Endothelial cell of umbilical vein (primary cell): ENCODE measurements around the gene TRMT10C. TPM values are rescaled to one million over a fixed set of nuclear protein-coding genes. Genes with fewer than 3 reads are reported as not detected.
"Not testable (repeated sequence)": the region's sequence is repeated elsewhere in the genome, so short reads cannot be mapped to it uniquely, and the experiment has no call there.

Experiments used
- BruUV-seq: library from RNA; stranded (reverse); fragments of 400-500 nt; replicated peaks from 2 replicates; lab custom pipeline; 2021; lab: Mats Ljungman, UMichigan
- CTCF ChIA-PET: fragments of 300-600, 350-600 bp; sonication (Branson Sonifier 250); formaldehyde crosslinking; loops from one replicate; lab custom pipeline; 2021; ENCODE audit warnings: antibody characterized with exemption, inconsistent platforms; lab: Charles Lee
- POLR2A ChIA-PET: fragments of 300-600, 350-600 bp; sonication (Branson Sonifier 250); formaldehyde crosslinking; loops from one replicate; lab custom pipeline; 2021; ENCODE audit warnings: antibody characterized with exemption, inconsistent platforms; lab: Charles Lee
- DNase-seq: peaks from one replicate; pipeline ENCODE4 v3.0.0-alpha.2; 2011; ENCODE audit warnings: low read depth, low spot score
- FAIRE-seq: peaks from 2 replicates; lab custom pipeline; 2011; peaks lifted over from hg19 to GRCh38; lab: Jason Lieb, UNC
- H2AFZ ChIP-seq: 2 replicates; pipeline ENCODE4 v1.6.0; 2012; ENCODE audit warnings: low read depth, low read length, control low read depth, inconsistent platforms
- H3K27ac ChIP-seq: 2 replicates; pipeline ENCODE4 v1.5.1; 2011; ENCODE audit warnings: low read depth, mild to moderate bottlenecking, control low read depth, low read length, moderate library complexity; ENCODE audit not compliant: insufficient read depth
- H3K27me3 ChIP-seq, 2 experiments: 2 replicates each; pipeline versions ENCODE4 v1.6.0 to v1.6.1; 2011; ENCODE audit warnings: low read length in 2 of 2, mixed read lengths in 1 of 2; ENCODE audit not compliant: control insufficient read depth in 2 of 2, insufficient read depth in 2 of 2
- H3K36me3 ChIP-seq, 2 experiments: 2 replicates in 1 of 2; 3 replicates in 1 of 2; pipeline ENCODE4 v1.5.1; 2011; ENCODE audit warnings: low read length in 2 of 2, mild to moderate bottlenecking in 1 of 2, moderate library complexity in 1 of 2; ENCODE audit not compliant: control insufficient read depth in 2 of 2, insufficient read depth in 2 of 2; ENCODE audit errors: extremely low read depth in 1 of 2
- H3K4me1 ChIP-seq: 3 replicates; pipeline ENCODE4 v1.5.1; 2011; ENCODE audit warnings: mild to moderate bottlenecking, low read length; ENCODE audit not compliant: control insufficient read depth, insufficient read depth; ENCODE audit errors: extremely low read depth
- H3K4me2 ChIP-seq: 2 replicates; pipeline ENCODE4 v1.6.1; 2011; ENCODE audit warnings: low read length, control low read depth, mixed read lengths; ENCODE audit not compliant: insufficient read depth
- H3K4me3 ChIP-seq, 3 experiments: fragments of 200-600 bp in 1 of 3; sonication (generic), shearing (Covaris generic) in 1 of 3; replicated peaks in 1 of 3; 2 replicates each; pipeline ENCODE4 v1.5.1; 2011 to 2016; ENCODE audit warnings: control low read depth in 3 of 3, low read length in 3 of 3, mild to moderate bottlenecking in 2 of 3, inconsistent platforms in 1 of 3, low read depth in 1 of 3, moderate library complexity in 1 of 3; ENCODE audit not compliant: insufficient read depth in 1 of 3
- H3K79me2 ChIP-seq: 2 replicates; pipeline ENCODE4 v1.6.0; 2012; ENCODE audit warnings: low read length, inconsistent platforms; ENCODE audit not compliant: control insufficient read depth, insufficient read depth
- H3K9ac ChIP-seq: replicated peaks from 2 replicates; pipeline ENCODE3; 2011; ENCODE audit warnings: low read length, control low read depth; ENCODE audit not compliant: insufficient read depth; ENCODE audit errors: extremely low read depth
- H3K9me1 ChIP-seq: replicated peaks from 3 replicates; pipeline ENCODE4 v1.6.0; 2011; ENCODE audit warnings: mild to moderate bottlenecking, low read length; ENCODE audit not compliant: control insufficient read depth, insufficient read depth; ENCODE audit errors: extremely low read depth
- H3K9me3 ChIP-seq: replicated peaks from 2 replicates; pipeline ENCODE4 v1.5.1; 2012; ENCODE audit warnings: low read length, inconsistent platforms; ENCODE audit not compliant: control insufficient read depth, insufficient read depth
- H4K20me1 ChIP-seq: replicated peaks from 2 replicates; pipeline ENCODE3; 2011; ENCODE audit warnings: mild to moderate bottlenecking, low read length; ENCODE audit not compliant: control insufficient read depth, insufficient read depth; ENCODE audit errors: extremely low read depth
- CTCF ChIP-seq, 2 donors: IDR thresholded peaks; 1 replicate in 1 of 2; 2 replicates in 1 of 2; pipeline ENCODE4 v1.5.1; 2011; ENCODE audit warnings: low read length in 2 of 2, mild to moderate bottlenecking in 2 of 2, moderate library complexity in 2 of 2, control low read depth in 1 of 2, inconsistent platforms in 1 of 2, low read depth in 1 of 2; ENCODE audit not compliant: insufficient read depth in 1 of 2; ENCODE audit errors: extremely low read depth in 1 of 2
- EZH2 ChIP-seq: IDR thresholded peaks from 2 replicates; pipeline ENCODE4 v1.6.1; 2012; ENCODE audit warnings: borderline replicate concordance, low read depth, mild to moderate bottlenecking, moderate library complexity, low read length, inconsistent platforms; ENCODE audit not compliant: severe bottlenecking
- GATA2 ChIP-seq: IDR thresholded peaks from 2 replicates; pipeline ENCODE4 v1.7.0; 2011; ENCODE audit warnings: low read depth, mild to moderate bottlenecking, moderate library complexity, mixed read lengths, low read length; ENCODE audit not compliant: insufficient read length, insufficient read depth
- JUN ChIP-seq: IDR thresholded peaks from 2 replicates; pipeline ENCODE4 v1.6.1; 2011; ENCODE audit warnings: borderline replicate concordance, low read depth; ENCODE audit not compliant: insufficient read length, insufficient read depth
- MAX ChIP-seq: IDR thresholded peaks from 2 replicates; pipeline ENCODE4 v1.6.1; 2011; ENCODE audit not compliant: insufficient read depth, insufficient read length
- MYC ChIP-seq: IDR thresholded peaks from one replicate; pipeline ENCODE4 v1.6.1; 2011; ENCODE audit warnings: mild to moderate bottlenecking, low read depth, low read length
- POLR2A ChIP-seq: IDR thresholded peaks from 2 replicates; pipeline ENCODE4 v1.6.1; 2012; ENCODE audit warnings: low read depth, mild to moderate bottlenecking, control low read depth, low read length
- dilution Hi-C: fragments of 300-500 bp; cut with MboI; formaldehyde crosslinking; loops from one replicate; pipeline ENCODE4 v1.15.0; 2019; ENCODE audit warnings: low sequenced_read_pairs; ENCODE audit not compliant: extremely low pct_ligation_motif_present
- intact Hi-C: fragments of 100-400 bp; cut with micrococcal nuclease; formaldehyde crosslinking; loops from one replicate; pipeline ENCODE4 v1.10.0; 2022
- polyA plus RNA-seq, 4 experiments: library from polyadenylated mRNA; depleted of rRNA in 3 of 4; stranded (reverse) in 3 of 4; unstranded in 1 of 4; fragments of >200 nt; gene quantifications; 2 replicates each; pipeline versions ENCODE4 v1.2.1 to v1.2.3, GENCODE V29; 2011 to 2012; ENCODE audit warnings: missing spikeins in 1 of 4
- total RNA-seq: library from RNA; stranded (reverse); gene quantifications from 2 replicates; pipeline ENCODE4 v1.2.3, GENCODE V29; 2021

TRMT10C gene
- total and polyA plus RNA-seq, 2 donors (not counting 3 experiments of a cell fraction or from before 2014, with no cell fraction given): 16.6 to 28.0 TPM

- TF ChIP-seq CTCF (IDR thresholded peaks at IDR 0.05; ENCODE audit: extremely low read depth in 1 of 2, insufficient read depth in 1 of 2, low read depth in 1 of 2, low read length in 2 of 2): no peak
- TF ChIP-seq MAX: no peak
- no peak for TF ChIP-seq POLR2A
- TF ChIP-seq GATA2: no peak
- TF ChIP-seq MYC: no peak
- TF ChIP-seq EZH2: no peak
- no peak for TF ChIP-seq JUN
- dilution Hi-C loops: no loop called here
- Histone ChIP-seq H3K27me3 (no peaks in the 10 kb centered on the region), H3K4me1 (no peaks in the 10 kb centered on the region), H3K36me3 (no peaks in the 10 kb centered on the region), H3K27ac (no peak overlapping the region), H3K9me3 (no peaks in the 10 kb centered on the region), H3K9ac (no peak overlapping the region), H3K4me2 (no peak overlapping the region), H4K20me1 (no peaks in the 10 kb centered on the region), H3K9me1 (no peaks in the 10 kb centered on the region), H3K4me3 (no peak overlapping the region), H2AFZ (no peak overlapping the region), H3K79me2 (no peaks in the 10 kb centered on the region)
- no TSS peak for BruUV-seq
- intact Hi-C loops: no loop called here
- FAIRE-seq (no peak), DNase-seq (no peak)
- POLR2A ChIA-PET: interaction anchor here (0.5 kb wide), 1 partner anchor 167 kb away, joined by 3 read pairs; no protein-coding TSS in a partner anchor
- CTCF ChIA-PET: no interaction called here
These were observed 12.2 kb upstream of the TRMT10C start for GRCh38 chr3:101549473-101549872.

DNA sequence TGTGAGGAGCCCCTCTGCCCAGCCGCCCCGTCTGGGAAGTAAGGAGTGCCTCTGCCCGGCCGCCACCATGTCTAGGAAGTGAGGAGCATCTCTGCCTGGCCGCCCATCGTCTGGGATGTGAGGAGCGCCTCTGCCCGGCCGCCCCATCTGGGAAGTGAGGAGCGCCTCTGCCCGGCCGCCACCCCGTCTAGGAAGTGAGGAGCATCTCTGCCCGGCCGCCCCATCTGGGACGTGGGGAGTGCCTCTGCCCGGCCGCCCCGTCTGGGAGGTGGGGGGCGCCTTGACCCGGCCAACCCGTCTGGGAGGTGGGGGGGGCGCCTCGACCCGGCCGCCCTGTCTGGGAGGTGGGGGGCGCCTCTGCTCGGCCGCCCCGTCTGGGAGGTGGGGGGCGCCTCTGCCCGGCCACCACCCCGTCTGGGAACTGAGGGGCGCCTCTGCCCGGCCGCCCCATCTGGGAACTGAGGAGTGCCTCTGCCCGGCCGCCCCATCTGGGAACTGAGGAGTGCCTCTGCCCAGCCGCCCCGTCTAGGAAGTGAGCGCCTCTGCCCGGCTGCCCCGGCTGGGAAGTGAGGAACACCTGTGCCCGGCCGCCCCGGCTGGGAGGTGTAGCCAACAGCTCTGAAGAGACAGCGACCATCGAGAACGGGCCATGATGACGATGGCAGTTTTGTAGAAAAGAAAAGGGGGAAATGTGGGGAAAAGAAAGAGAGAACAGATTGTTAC, 10.1 kb upstream of the TRMT10C start:
- POLR2A ChIA-PET, dilution Hi-C loops, H3K79me2 ChIP-seq, H3K36me3 ChIP-seq, CTCF ChIA-PET, H3K4me1 ChIP-seq, H3K27ac ChIP-seq, intact Hi-C loops, DNase-seq, H4K20me1 ChIP-seq, H3K27me3 ChIP-seq, H3K9me1 ChIP-seq, FAIRE-seq, H3K4me2 ChIP-seq, H2AFZ ChIP-seq, H3K9ac ChIP-seq, BruUV-seq, H3K4me3 ChIP-seq, H3K9me3 ChIP-seq: not testable (repeated sequence)

- H3K4me1 ChIP-seq, H3K4me2 ChIP-seq, H2AFZ ChIP-seq, H4K20me1 ChIP-seq, POLR2A ChIA-PET, H3K36me3 ChIP-seq, H3K79me2 ChIP-seq, intact Hi-C loops, H3K9me3 ChIP-seq, H3K4me3 ChIP-seq, BruUV-seq, H3K9ac ChIP-seq, H3K27ac ChIP-seq, H3K9me1 ChIP-seq, DNase-seq, FAIRE-seq, dilution Hi-C loops: not testable (repeated sequence)
- peaks cover 2 to 21% of the 10 kb centered on the region in 2 experiments for H3K27me3 ChIP-seq
- CTCF ChIA-PET: interaction anchor here (1.8 kb wide), 1 partner anchor 20 kb away, joined by 4 read pairs; the partner anchor contains the start of gene PCNP
These were observed 8.3 kb upstream of the TRMT10C start for GRCh38 chr3:101553381-101553780.
